MM.1S (cell line): ENCODE data around the gene CRADD.

ENCODE experiments used
- DNase-seq: peaks from one replicate; pipeline ENCODE4 v3.0.0-alpha.2; 2015
- H2AFZ ChIP-seq: fragments of 300-600 bp; sonication (generic); 2 replicates; pipeline ENCODE4 v1.6.0; 2016; ENCODE audit warnings: antibody characterized with exemption, low read length
- H3F3A ChIP-seq: fragments of 300-600 bp; sonication (generic); 2 replicates; pipeline ENCODE4 v1.6.1; 2016; ENCODE audit warnings: mild to moderate bottlenecking, antibody characterized with exemption, low read length, moderate library complexity, mixed read lengths; ENCODE audit not compliant: insufficient read depth
- H3K27ac ChIP-seq: fragments of 300-600 bp; sonication (generic); 2 replicates; pipeline ENCODE4 v1.5.1; 2016; ENCODE audit warnings: mild to moderate bottlenecking, low read length
- H3K27me3 ChIP-seq: fragments of 300-600 bp; sonication (generic); replicated peaks from 2 replicates; pipeline ENCODE4 v1.6.0; 2016; ENCODE audit warnings: low read length; ENCODE audit not compliant: insufficient read depth
- H3K36me3 ChIP-seq: fragments of 300-600 bp; sonication (generic); replicated peaks from 2 replicates; pipeline ENCODE4 v1.6.1; 2016; ENCODE audit warnings: mild to moderate bottlenecking, low read length, mixed read lengths; ENCODE audit not compliant: insufficient read depth
- H3K4me1 ChIP-seq: fragments of 300-600 bp; sonication (generic); 2 replicates; pipeline ENCODE4 v1.6.1; 2016; ENCODE audit warnings: low read length, mixed read lengths
- H3K4me2 ChIP-seq: fragments of 300-600 bp; sonication (generic); 2 replicates; pipeline ENCODE4 v1.6.0; 2016; ENCODE audit warnings: low read depth, low read length
- H3K4me3 ChIP-seq: fragments of 300-600 bp; sonication (generic); 2 replicates; pipeline ENCODE4 v1.5.1; 2016; ENCODE audit warnings: low read length, mixed read lengths
- H3K79me2 ChIP-seq: fragments of 300-600 bp; sonication (generic); 2 replicates; pipeline ENCODE4 v1.6.1; 2016; ENCODE audit warnings: mixed run types, low read length, mixed read lengths
- H3K9ac ChIP-seq: fragments of 300-600 bp; sonication (generic); 2 replicates; pipeline ENCODE4 v1.6.1; 2016; ENCODE audit warnings: low read length, mixed read lengths
- H3K9me2 ChIP-seq: fragments of 300-600 bp; sonication (generic); replicated peaks from 2 replicates; pipeline ENCODE4 v1.6.1; 2016; ENCODE audit warnings: mild to moderate bottlenecking, low read length, mixed read lengths; ENCODE audit not compliant: insufficient read depth
- H3K9me3 ChIP-seq: fragments of 300-600 bp; sonication (generic); replicated peaks from 2 replicates; pipeline ENCODE4 v1.6.1; 2016; ENCODE audit warnings: mild to moderate bottlenecking, low read length, mixed read lengths; ENCODE audit not compliant: insufficient read depth
- H4K20me1 ChIP-seq: fragments of 300-600 bp; sonication (generic); 2 replicates; pipeline ENCODE4 v1.6.1; 2016; ENCODE audit warnings: mild to moderate bottlenecking, low read length, moderate library complexity, mixed read lengths; ENCODE audit not compliant: insufficient read depth
- EZH2 ChIP-seq: fragments of 300-600 bp; sonication (generic); optimal IDR thresholded peaks from 2 replicates; pipeline ENCODE3; 2017; ENCODE audit warnings: low read depth, mild to moderate bottlenecking, antibody characterized with exemption, low read length, mixed read lengths
- EZH2phosphoT487 ChIP-seq: fragments of 300-600 bp; sonication (generic); IDR thresholded peaks from 2 replicates; pipeline ENCODE4 v1.6.1; 2018; ENCODE audit warnings: antibody characterized with exemption, low read length
- TF ChIP-seq, protein P1 (sequence below): fragments of 300-600 bp; sonication (generic); IDR thresholded peaks from 2 replicates; pipeline ENCODE4 v1.5.1; 2016; ENCODE audit warnings: antibody characterized with exemption, low read length, mixed read lengths

Gene CRADD

DNA sequence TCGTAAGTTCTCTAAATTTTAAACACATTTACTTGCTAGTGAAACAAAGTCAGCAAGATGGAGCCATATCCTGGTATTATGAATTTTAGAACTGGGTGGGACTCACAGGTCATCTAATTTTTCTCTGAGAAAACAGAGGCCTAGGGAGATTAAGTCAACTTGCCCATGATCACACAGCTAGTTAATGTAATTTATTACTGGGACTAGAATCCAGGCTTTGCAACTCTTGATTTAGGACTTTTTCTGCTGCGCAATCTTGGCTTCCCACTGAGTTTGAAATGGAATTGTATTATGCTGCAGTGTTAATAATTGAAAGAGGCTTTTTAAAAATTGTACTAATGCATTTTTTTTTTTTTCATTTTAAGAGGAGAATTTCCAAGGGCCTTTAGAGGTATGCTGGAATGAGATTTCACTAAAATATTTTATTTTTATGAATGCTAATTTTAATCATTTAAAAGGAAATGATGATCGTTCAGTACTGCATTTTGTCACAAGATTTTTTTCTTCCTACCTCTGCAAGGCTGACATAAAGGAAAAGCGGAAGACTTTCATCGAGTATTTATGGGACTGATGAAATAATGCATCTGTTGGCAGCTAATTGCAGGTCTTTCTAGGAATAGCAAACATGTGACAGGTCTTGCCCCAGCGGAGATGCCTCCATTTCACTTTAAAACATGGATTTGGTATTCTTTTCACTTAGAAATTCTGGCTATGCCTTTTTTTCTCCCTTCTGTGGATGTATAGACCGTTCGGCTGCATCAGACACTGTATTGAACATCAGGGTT is 9.6 kb downstream of the CRADD start:
- Histone ChIP-seq H3K9me2 (no peaks in the 10 kb centered on the region), H3K9me3 (no peaks in the 10 kb centered on the region), H3K9ac (no peak overlapping the region), H3K4me1 (peaks cover 8% of the 10 kb centered on the region), H3K4me3 (no peak overlapping the region), H2AFZ (no peak overlapping the region), H3K27ac (no peak overlapping the region), H3K27me3 (no peaks in the 10 kb centered on the region), H3F3A (no peaks in the 10 kb centered on the region), H4K20me1 (no peaks in the 10 kb centered on the region), H3K36me3 (no peaks in the 10 kb centered on the region), H3K79me2 (peaks cover 19% of the 10 kb centered on the region), H3K4me2 (no peak overlapping the region)
- no peak for DNase-seq
- TF ChIP-seq, protein P1, sequence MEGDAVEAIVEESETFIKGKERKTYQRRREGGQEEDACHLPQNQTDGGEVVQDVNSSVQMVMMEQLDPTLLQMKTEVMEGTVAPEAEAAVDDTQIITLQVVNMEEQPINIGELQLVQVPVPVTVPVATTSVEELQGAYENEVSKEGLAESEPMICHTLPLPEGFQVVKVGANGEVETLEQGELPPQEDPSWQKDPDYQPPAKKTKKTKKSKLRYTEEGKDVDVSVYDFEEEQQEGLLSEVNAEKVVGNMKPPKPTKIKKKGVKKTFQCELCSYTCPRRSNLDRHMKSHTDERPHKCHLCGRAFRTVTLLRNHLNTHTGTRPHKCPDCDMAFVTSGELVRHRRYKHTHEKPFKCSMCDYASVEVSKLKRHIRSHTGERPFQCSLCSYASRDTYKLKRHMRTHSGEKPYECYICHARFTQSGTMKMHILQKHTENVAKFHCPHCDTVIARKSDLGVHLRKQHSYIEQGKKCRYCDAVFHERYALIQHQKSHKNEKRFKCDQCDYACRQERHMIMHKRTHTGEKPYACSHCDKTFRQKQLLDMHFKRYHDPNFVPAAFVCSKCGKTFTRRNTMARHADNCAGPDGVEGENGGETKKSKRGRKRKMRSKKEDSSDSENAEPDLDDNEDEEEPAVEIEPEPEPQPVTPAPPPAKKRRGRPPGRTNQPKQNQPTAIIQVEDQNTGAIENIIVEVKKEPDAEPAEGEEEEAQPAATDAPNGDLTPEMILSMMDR, result no peak
- TF ChIP-seq EZH2 (no peak), EZH2phosphoT487 (no peak)

DNA sequence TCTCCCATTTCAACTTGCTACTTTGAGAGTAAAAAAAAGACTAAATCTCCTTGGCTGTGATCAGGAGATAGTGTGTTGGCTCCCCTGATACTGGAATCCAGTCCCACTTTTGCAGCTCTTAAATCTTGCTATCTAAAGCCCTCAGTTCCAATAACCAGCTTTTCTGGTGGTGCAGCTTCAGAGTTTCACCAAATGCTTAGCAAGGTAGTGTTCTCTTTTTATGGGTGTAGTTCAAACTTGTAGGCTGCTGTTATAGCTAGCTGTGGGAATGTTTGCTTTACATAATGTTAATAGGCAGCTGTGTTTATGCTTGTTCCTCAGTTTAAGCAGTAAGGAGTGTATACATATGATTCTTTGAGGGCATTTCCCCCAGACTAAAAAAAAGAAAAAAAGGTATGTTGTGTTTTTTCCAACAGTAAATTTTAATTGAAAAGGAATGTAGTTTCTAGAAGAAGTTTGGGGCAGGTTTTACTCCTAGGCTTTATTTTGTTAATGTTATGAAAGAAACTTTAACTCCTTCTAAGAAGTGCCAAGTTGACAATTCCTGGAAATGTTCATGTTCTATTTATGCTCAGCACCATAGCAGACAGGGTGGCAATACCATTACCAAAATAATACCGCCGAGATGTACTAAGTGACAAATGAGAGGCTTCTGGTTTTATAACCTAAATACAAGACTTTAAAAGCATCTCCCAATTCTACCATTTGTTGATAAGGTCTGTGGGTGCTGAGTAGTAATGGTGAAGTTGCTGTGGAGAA is 12.1 kb downstream of the CRADD start:
- Histone ChIP-seq H3K27ac (no peak overlapping the region), H3K9ac (no peak overlapping the region), H4K20me1 (no peaks in the 10 kb centered on the region), H3K4me2 (no peak overlapping the region), H3K27me3 (no peaks in the 10 kb centered on the region), H3K9me2 (no peaks in the 10 kb centered on the region), H3F3A (no peaks in the 10 kb centered on the region), H3K4me3 (no peak overlapping the region), H3K4me1 (peaks cover 8% of the 10 kb centered on the region), H3K79me2 (no peaks in the 10 kb centered on the region), H2AFZ (no peak overlapping the region), H3K9me3 (no peaks in the 10 kb centered on the region), H3K36me3 (no peaks in the 10 kb centered on the region)
- no peak for TF ChIP-seq EZH2
- TF ChIP-seq EZH2phosphoT487, result no peak
- TF ChIP-seq, protein P1, result no peak
- DNase-seq, result no peak

DNA sequence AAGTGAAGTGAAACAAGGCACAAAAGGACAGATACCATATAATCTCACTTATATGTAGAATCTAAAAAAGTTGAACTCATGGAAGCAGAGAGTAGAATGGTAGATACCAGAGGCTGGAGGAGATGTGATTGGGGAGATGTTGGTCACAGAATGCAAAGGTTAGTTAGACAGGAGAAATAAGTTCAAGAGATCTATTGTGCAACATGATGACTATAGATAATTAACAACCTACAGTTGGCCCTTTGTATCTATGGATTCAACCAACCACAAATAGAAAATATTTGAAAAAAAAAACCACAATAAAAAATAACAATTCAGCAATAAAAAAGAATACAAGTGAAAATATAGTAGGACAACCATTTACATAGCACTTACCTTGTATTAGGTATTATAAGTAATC is 19.3 kb downstream of the CRADD start:
- Histone ChIP-seq H3K27ac (no peak overlapping the region), H3K4me2 (no peak overlapping the region), H3F3A (no peaks in the 10 kb centered on the region), H3K4me1 (no peaks in the 10 kb centered on the region), H2AFZ (no peak overlapping the region), H4K20me1 (no peaks in the 10 kb centered on the region), H3K27me3 (no peaks in the 10 kb centered on the region), H3K9me3 (no peaks in the 10 kb centered on the region), H3K79me2 (no peaks in the 10 kb centered on the region), H3K36me3 (no peaks in the 10 kb centered on the region), H3K9me2 (no peaks in the 10 kb centered on the region), H3K4me3 (no peak overlapping the region), H3K9ac (no peak overlapping the region)
- DNase-seq, result no peak
- no peak for TF ChIP-seq EZH2
